Measurements from ENCODE around the gene HOXB6.

The HOXB6 gene

GRCh38 chr17:48577946-48578615, 26.7 kb downstream of the HOXB6 start, which contains the start of gene HOXB4:
HOXB4 (minus strand) TSS chr17:48578350; CDS start chr17:48578319, 31 bp downstream.
- DNase-seq: peak; percentile 77

- DNase-seq: no peak
These were observed 27.3 kb downstream of the HOXB6 start for GRCh38 chr17:48577330-48577945.

GRCh38 chr17:48576479-48577309, 28.1 kb downstream of the HOXB6 start:
- no peak for DNase-seq

GRCh38 chr17:48575673-48576478, 28.9 kb downstream of the HOXB6 start:
- DNase-seq: no peak

GRCh38 chr17:48575066-48575582, 29.7 kb downstream of the HOXB6 start:
- no peak for DNase-seq

- no peak for DNase-seq
These were observed 30.2 kb downstream of the HOXB6 start for GRCh38 chr17:48574505-48575065.

- no peak for DNase-seq
These were observed 32.9 kb downstream of the HOXB6 start for GRCh38 chr17:48571826-48572417.

- DNase-seq: no peak
These were observed 33.6 kb downstream of the HOXB6 start for GRCh38 chr17:48571024-48571818.

- DNase-seq: no peak
These were observed 34.3 kb downstream of the HOXB6 start for GRCh38 chr17:48570325-48571023.

GRCh38 chr17:48569674-48570324, 35.0 kb downstream of the HOXB6 start:
- no peak for DNase-seq

GRCh38 chr17:48569240-48569582, 35.6 kb downstream of the HOXB6 start:
- DNase-seq: no peak

- no peak for DNase-seq
These were observed 36.1 kb downstream of the HOXB6 start for GRCh38 chr17:48568499-48569239.

GRCh38 chr17:48567646-48568354, 37.0 kb downstream of the HOXB6 start:
- no peak for DNase-seq

GRCh38 chr17:48567209-48567608, 37.6 kb downstream of the HOXB6 start:
- DNase-seq: no peak

GRCh38 chr17:48566717-48567116, 38.1 kb downstream of the HOXB6 start:
- DNase-seq: no peak

- DNase-seq: no peak
These were observed 38.7 kb downstream of the HOXB6 start for GRCh38 chr17:48565925-48566710.

GRCh38 chr17:48565022-48565554, 39.7 kb downstream of the HOXB6 start:
- no peak for DNase-seq

Data from CD4-positive, alpha-beta T cell treated with Interleukin-10 for 1 hour (primary cell).